Measurements from ENCODE around the gene IFI6. TPM values are rescaled to one million over a fixed set of nuclear protein-coding genes. Genes with fewer than 3 reads are reported as not detected.
"Not testable (repeated sequence)": the region's sequence is repeated elsewhere in the genome, so short reads cannot be mapped to it uniquely, and the experiment has no call there.

Gene IFI6
- total RNA-seq, 1 donor from 2014 or later, result 34.5 TPM

DNA sequence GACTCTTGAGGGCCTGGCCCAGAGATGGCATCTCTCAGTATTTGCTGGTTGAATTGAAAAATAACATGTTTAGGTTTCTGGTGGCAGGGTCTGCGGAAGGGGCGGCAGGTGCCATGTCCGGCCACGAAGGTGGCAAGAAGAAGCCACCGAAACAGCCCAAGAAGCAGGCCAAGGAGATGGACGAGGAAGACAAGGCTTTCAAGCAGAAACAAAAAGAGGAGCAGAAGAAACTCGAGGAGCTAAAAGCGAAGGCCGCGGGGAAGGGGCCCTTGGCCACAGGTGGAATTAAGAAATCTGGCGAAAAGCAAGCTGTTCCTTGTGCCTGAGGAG is 22.7 kb downstream of the IFI6 start:
- DNase-seq, result no peak

- DNase-seq, result no peak
Observed at GRCh38 chr1:27648602-27649305, 23.2 kb downstream of the IFI6 start.

GRCh38 chr1:27647328-27647727 is 24.7 kb downstream of the IFI6 start:
- no peak for DNase-seq

DNA sequence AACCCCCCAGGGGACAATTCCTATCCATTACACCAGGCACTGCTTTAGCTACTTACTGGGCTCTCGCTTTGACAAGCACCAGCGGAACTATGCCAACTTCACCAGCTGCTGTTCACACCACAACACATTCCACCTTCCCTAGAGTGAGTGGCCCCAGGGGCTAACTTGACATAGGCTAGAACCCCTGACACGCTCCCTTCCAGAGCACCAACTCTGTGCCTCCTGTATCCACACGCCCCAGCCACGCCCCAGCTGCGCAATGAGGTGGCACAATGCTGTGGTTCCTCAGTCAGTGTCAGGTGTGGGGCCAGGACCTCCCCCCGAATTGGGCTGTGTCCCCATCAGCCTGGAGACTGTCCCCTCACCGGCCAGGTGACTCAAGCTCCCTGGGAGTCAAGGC is 25.3 kb downstream of the IFI6 start:
- DNase-seq, result no peak

DNA sequence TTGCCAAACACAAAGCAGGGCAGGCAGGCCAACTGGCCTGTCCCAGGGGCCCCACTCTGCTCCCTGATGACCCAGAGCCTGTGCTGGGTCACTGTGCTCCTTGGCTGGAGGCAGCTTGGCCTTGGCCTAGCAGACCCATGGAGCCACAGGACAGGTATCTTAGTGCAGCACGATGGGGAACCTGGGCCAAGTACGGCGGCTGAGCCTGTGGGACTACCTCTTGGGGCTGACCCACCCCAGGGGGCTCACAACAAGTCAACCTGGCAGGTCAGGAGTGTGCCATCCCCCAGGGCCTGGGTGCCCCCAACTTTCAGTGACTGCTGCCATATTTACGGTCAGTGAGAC is 26.9 kb downstream of the IFI6 start:
- DNase-seq, result no peak

- DNase-seq, result no peak
Observed at GRCh38 chr1:27644369-27645070, 27.5 kb downstream of the IFI6 start.

GRCh38 chr1:27643600-27644368 is 28.2 kb downstream of the IFI6 start:
- no peak for DNase-seq

DNA sequence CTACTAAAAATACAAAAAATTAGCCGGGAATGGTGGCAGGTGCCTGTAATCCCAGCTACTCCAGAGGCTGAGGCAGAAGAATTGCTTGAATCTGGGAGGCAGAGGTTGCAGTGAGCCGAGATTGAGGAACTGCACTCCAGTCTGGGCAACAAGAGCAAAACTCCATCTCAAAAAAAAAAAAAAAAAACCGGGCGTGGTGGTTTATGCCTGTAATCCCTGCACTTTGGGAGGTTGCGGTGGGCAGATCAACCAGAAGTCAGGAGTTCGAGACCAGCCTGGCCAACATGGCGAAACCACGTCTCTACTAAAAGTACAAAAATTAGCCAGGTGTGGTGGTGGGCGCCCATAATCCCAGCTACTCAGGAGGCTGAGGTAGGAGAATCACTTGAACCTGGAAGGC is 31.5 kb downstream of the IFI6 start:
- not testable (repeated sequence) for DNase-seq

DNA sequence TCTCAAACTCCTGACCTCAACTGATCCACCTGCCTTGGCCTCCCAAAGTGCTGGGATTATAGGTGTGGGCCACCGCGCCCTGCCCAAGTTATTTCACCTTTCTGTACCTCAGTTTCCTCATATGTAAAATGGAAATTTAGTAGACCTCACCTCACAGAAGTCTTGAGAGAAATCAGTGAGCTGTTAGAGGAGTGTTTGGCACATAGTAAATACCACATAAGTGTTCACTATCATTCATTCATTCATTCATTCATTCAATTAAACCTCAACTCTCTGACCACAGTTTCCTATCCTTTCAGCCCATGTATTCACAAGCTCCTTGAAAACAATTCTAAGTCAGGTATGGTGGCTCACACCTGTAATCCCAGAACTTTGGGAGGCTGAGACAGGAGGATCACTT is 33.2 kb downstream of the IFI6 start:
- DNase-seq, result no peak

DNA sequence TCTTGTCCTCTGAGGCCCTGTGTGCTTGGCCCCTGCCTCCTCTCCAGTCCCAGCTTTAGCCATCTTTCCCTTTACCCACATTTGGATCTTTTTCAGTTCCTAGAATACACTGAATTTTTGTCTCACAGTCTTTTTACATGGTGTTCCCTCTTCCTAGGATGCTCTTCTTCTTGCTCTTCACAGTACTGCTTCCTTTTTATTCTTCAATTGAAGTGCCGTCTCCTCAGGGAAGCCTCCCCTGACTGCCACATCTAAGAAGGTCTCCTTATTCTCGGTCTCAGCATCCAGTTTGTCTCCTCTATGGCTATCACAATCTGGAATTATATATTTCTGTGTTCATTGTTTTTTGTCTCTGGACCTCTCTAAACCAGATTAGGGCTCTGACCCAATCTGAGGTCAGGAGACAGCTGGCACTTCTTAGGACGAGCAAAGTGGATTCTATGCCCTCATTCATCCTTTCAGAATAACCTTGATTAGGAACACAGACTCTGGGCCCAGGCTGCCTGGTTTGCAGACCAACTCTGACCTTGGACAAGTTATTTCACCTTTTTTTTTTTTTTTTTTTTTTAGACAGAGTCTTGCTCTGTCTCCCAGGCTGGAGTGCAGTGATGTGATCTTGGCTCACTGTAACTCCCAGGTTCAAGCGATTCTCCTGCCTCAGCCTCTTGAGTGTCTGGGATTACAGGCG is 33.8 kb downstream of the IFI6 start:
- DNase-seq, result no peak

DNA sequence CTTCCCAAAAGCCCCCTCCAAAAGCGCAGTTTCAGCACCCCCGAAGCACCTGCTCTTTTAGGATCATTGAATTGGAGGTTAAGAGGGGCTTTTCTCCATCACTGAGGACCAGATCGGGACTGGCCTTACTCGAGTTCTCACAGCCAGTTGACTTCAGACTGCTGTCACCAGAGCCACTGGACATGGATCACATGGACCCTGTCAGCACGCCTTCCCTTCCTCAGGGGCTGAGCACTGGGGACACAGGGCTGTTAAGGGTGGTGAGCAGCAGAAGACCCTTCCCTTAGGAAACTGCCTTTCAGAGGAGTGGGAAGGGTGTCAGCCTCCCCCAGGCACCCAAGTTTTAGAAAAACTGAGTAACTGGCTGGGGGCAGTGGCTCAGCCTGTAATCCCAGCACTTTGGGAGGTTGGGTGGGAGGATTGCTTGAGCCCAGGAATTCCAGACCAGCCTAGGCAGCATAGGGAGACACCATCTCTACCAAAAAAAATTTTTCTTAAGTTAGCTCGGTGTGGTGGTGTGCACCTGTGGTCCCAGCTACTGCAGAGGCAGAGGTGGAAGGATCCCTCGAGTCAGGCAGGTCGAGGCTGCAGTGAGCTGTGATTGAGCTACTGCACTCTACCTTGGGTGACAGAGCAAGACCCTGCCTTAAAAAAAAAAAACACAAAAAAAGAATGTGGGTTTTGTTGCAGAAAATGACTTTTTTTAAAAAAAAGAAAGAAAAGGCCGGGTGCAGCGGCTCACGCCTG is 36.4 kb downstream of the IFI6 start:
- no peak for DNase-seq

DNA sequence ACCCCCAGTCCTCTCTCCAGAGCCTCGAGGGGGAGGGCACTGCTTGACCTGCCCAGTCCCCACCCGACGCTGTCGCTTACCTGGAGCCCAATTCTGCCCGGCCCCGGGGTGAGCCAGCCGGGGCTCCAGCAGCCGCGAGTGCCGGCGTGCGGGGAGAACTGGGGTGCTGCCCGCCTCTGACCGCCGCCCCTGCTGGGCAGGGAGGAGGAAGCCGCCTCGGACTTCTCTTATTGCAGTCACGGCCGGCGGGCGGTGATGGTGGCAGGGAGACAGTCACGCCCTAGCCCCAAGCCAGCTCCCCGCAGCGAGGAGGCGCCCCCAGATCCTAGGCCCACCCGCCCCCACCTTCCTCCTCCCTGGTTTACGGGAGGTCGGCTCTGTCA is 37.0 kb downstream of the IFI6 start, which contains the start of gene FGR:
FGR (minus strand) TSS at position 201 of the 383 bp plus-strand sequence. CDS start 11,269 bp downstream, outside the sequence.
- DNase-seq, result no peak

DNA sequence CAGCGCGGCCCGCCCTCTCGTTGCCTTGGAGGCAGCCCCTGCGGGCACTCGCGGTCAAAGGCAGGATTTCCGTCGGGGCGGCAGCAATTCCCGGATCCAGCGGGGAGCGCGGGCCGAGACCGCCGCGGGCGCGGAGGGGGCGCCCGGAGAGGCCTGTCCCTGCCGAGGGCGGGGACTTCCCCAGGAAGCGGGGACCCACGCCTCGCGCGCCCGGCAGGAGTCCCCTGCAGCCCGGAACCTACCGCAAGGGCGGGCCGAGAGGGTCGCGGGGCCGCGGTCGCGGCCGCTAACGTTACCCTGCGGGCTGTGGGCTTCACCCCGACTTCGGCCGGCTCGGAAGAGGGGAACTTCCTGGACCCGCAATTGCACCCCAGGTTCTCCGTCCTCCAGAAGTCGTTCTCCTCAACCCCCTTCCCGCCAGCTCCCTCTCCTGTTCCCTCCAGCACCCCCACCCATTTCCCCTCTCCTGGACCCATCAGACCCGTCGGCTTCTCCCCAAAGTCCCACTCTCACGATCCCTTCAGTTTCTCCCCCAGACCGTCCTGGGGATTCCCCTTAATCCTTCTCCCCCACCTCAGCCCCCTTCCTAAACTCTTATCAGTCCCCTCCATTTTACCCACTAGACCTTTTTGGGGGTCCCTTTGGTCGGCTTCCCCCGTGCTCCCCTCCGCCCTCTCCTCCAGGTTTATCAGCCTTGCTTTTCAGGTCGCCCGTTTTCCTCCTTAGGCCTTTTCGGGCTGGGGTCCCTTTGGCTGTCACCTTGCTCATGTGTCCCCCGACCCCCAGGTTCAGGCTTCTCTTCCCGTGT is 37.6 kb downstream of the IFI6 start:
- DNase-seq, result no peak

GRCh38 chr1:27633640-27634176 is 38.3 kb downstream of the IFI6 start:
- no peak for DNase-seq

DNA sequence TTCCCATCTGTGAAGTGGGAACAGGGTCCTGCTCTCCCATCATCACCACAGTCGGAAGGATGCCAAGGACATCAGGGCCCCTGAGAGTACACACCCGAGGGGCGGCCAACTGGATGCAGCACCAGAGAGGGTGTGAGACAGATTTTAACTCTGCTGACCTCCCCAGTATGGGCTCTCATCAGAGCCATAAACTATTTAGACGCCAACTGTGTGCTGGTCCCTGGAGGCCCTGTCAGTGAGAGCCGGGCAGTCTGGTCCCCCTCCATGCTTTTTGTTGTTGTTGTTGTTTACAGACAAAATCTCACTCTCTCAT is 38.7 kb downstream of the IFI6 start:
- DNase-seq, result no peak

DNA sequence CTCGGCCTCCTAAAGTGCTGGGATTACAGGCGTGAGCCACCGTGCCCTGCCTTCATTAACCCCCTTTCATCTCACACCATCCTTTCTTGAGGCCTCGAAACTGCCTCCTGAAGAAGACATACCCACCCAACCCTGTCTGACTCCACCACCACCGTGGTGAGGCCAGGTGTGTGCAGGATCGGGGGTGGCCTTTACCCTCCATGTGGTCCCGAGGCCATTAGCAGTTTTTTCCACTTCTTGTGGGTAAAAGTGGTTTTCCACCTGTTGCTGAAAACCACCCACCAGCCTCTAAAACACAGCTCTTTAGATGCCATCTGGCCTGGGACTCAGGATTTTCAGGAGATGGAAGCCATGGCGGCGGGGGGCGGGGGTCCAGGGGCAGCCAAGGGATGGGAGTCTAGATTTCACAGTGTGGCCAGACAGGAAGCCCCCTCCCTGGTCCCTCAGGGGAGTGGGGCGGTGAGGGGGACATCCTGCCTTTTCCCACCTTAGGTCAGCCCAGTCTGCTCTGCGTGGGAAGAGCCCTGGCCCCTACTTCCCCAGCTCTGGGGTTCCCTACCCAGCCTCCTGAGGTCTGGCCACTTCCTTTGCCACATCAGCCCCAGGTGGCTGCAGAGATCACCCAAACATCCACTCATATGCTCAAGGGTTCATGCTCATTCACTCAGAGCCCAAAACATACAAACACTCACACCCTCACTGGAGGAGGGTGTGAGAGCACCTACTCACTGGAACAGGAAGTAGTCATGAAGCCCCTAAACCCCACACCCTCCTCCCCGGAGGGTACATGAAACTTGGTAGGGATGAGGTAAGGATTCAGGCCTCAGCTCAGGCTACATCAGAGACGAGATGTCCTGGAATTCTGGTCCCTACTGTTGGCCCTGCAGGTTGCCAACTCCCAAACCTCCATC is 39.4 kb downstream of the IFI6 start:
- DNase-seq, result no peak

- no peak for DNase-seq
Observed at GRCh38 chr1:27630859-27631491, 41.0 kb downstream of the IFI6 start.

DNA sequence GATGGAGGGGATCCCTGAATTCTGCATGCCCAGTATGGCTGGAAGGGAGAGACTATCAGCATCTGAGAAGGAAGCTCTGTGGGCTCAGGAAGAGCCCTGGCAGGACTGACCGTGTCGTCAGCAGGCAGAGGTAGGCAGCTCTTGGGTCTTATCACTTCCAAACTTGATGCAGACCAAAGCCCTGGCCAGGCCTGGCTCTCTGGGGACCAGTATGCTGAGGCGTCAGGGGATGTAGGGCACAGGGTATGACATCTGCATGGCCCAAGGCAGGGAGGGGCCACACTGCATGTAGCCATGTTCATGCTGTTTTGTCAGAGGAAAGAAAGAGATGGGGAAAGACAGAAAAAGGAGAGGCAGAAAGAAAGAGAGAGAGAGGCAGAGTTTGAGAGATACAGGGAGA is 43.3 kb downstream of the IFI6 start:
- no peak for DNase-seq

- DNase-seq, result not testable (repeated sequence)
Observed at GRCh38 chr1:27627733-27628132, 44.3 kb downstream of the IFI6 start.

DNA sequence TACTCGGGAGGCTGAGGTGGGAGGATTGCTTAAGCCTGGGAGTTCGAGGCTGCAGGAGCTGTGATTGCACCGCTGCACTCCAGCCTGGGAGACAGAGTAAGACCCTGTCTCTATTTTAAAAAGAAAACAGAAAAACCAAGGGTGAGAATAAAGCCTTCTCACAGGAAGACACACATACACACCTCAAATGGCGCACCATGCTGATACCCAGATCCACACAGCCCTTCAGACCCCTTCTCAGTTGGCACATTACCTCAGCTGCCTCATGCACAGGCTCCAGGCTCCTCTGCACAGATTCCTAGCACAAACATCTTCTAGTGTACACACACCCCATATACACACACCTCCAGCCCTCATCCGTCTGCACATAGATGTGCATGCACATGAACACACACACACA is 44.9 kb downstream of the IFI6 start:
- DNase-seq, result no peak

Data from occipital lobe (tissue), 2 donors.